ENCODE results near the gene SERPINA5. TPM values are rescaled to one million over a fixed set of nuclear protein-coding genes. Genes with fewer than 3 reads are reported as not detected.

SERPINA5 gene
- total RNA-seq, 1 donor from 2014 or later: not detected

DNA sequence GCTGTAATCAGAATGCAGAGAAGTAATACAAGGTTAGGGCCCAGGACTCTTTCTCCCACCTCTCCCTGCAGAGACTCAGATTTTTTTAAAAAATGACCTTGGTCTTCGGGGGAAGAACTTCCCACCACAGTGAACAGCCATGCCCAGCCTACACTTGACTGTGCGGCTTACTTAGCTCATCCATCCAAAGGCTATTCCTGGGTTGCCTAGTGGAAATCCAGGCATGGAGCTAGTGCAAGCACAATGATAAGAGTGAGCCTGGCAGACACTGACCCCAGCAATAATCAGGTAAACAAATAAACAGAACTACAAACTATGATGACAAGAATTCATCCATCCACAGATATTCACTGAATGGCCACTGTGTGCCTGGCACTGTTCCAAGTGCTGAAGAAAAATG, 14.7 kb downstream of the SERPINA5 start:
- H3K36me3 Mint-ChIP-seq (ENCODE audit: low read depth): no peaks in the 10 kb centered on the region
- CTCF ChIA-PET: no interaction called here
- no peak overlapping the region for H3K27ac Mint-ChIP-seq

DNA sequence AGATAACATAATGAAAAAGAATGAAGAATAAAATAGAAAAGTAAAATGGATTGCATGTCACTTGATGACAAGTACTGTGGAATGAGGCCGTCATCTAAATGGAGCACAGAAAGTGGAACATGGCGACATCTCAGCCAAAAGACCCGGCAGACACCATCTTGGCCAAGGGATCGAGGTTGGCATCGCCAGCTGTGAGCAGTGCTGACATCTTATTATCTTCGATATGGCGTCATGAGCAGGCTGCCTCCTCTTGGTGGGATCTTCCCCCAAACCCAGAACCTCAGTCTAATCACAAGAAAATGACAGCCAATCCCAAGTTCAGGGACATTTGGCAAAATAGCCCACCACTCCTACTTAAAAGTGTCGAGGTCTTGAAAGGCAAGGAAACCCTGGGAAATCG, 15.1 kb downstream of the SERPINA5 start:
- DNase-seq (no peak), ATAC-seq (ENCODE audit: low read depth) (no peak)
- Mint-ChIP-seq H3K9me3 (no peaks in the 10 kb centered on the region), H3K4me1 (no peaks in the 10 kb centered on the region), H3K27me3 (peaks cover 1% of the 10 kb centered on the region), H3K4me3 (no peak overlapping the region), H3K27ac (no peak overlapping the region), H3K36me3 (ENCODE audit: low read depth) (no peaks in the 10 kb centered on the region)
- ChIA-PET POLR2A (no interaction called here), CTCF (no interaction called here)
- TF ChIP-seq CTCF (IDR thresholded peaks at IDR 0.05): no peak
- intact Hi-C loops (cut with micrococcal nuclease): no loop called here

More for the DNA sequence above, 14.7 kb downstream of the SERPINA5 start:
- POLR2A ChIA-PET: no interaction called here
- no peak for TF ChIP-seq CTCF (IDR thresholded peaks at IDR 0.05)
- no peak overlapping the region for H3K4me3 Mint-ChIP-seq
- ATAC-seq (ENCODE audit: low read depth) (no peak), DNase-seq (no peak)
- intact Hi-C loops (cut with micrococcal nuclease): no loop called here
- H3K27me3 Mint-ChIP-seq: peaks cover 1% of the 10 kb centered on the region
- H3K4me1 Mint-ChIP-seq: no peaks in the 10 kb centered on the region
- H3K9me3 Mint-ChIP-seq: no peaks in the 10 kb centered on the region

DNA sequence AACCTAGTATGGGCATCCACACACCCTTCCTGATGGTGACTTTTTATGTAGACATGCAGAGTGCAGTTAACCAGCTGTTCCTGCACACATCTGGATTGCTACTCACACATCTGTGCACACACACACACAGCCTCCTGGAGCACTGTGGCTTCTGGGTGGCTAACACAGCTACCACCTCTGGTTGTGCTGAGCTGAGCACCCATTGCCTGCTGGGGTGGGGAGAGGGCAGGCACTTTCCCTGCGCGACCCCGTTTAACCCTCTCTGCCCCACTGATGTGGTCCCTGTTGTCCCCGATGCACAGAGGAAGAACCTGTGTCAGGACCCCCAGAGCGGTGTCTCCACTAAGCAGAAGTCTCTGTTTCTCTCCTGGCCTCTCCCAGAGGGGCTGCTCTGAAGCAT, 16.6 kb downstream of the SERPINA5 start:
- ChIA-PET POLR2A (no interaction called here), CTCF (no interaction called here)
- no peak overlapping the region for H3K27ac Mint-ChIP-seq
- H3K4me1 Mint-ChIP-seq: no peaks in the 10 kb centered on the region
- peaks cover 1% of the 10 kb centered on the region for H3K27me3 Mint-ChIP-seq
- no peaks in the 10 kb centered on the region for H3K9me3 Mint-ChIP-seq
- DNase-seq (no peak), ATAC-seq (ENCODE audit: low read depth) (no peak)
- no peak for TF ChIP-seq CTCF (IDR thresholded peaks at IDR 0.05)
- no peak overlapping the region for H3K4me3 Mint-ChIP-seq
- no peaks in the 10 kb centered on the region for H3K36me3 Mint-ChIP-seq (ENCODE audit: low read depth)
- intact Hi-C loops (cut with micrococcal nuclease): no loop called here

- H3K4me3 Mint-ChIP-seq: no peak overlapping the region
- intact Hi-C loops (cut with micrococcal nuclease): no loop called here
- no peaks in the 10 kb centered on the region for H3K4me1 Mint-ChIP-seq
- ChIA-PET POLR2A (interaction anchor here (0.7 kb wide), 1 partner anchor 15 kb away, joined by 6 read pairs; no protein-coding TSS in a partner anchor), CTCF (no interaction called here)
- no peak for ATAC-seq (ENCODE audit: low read depth)
- H3K27me3 Mint-ChIP-seq: peaks cover 1% of the 10 kb centered on the region
- no peak overlapping the region for H3K27ac Mint-ChIP-seq
- no peak for TF ChIP-seq CTCF (IDR thresholded peaks at IDR 0.05)
- no peak for DNase-seq
- no peaks in the 10 kb centered on the region for H3K9me3 Mint-ChIP-seq
- no peaks in the 10 kb centered on the region for H3K36me3 Mint-ChIP-seq (ENCODE audit: low read depth)
These were observed 17.2 kb downstream of the SERPINA5 start for GRCh38 chr14:94598506-94598815.

- intact Hi-C loops (cut with micrococcal nuclease): no loop called here
- peaks cover 1% of the 10 kb centered on the region for H3K27me3 Mint-ChIP-seq
- H3K4me1 Mint-ChIP-seq: no peaks in the 10 kb centered on the region
- TF ChIP-seq CTCF (IDR thresholded peaks at IDR 0.05): no peak
- H3K27ac Mint-ChIP-seq: no peak overlapping the region
- H3K36me3 Mint-ChIP-seq (ENCODE audit: low read depth): no peaks in the 10 kb centered on the region
- POLR2A ChIA-PET: interaction anchor here (0.7 kb wide), 1 partner anchor 16 kb away, joined by 6 read pairs; no protein-coding TSS in a partner anchor
- no peaks in the 10 kb centered on the region for H3K9me3 Mint-ChIP-seq
- ATAC-seq (ENCODE audit: low read depth): no peak
- no peak for DNase-seq
- H3K4me3 Mint-ChIP-seq: no peak overlapping the region
- CTCF ChIA-PET: no interaction called here
These were observed 17.8 kb downstream of the SERPINA5 start for GRCh38 chr14:94598816-94599655.

Data from activated B cell treated with CpG ODN at 0.5 μM for 24 hours (primary cell).